HG03565 (cell line): ENCODE results near the gene AQR.
"Not testable (repeated sequence)": the region's sequence is repeated elsewhere in the genome, so short reads cannot be mapped to it uniquely, and the experiment has no call there.

Experiments
- ATAC-seq: cut with Tn5 transposase; IDR thresholded peaks from one replicate; pipeline ENCODE4 v1.9.1; 2021; ENCODE audit warnings: mild to moderate bottlenecking, moderate library complexity; ENCODE audit not compliant: unreplicated experiment

The AQR gene

DNA sequence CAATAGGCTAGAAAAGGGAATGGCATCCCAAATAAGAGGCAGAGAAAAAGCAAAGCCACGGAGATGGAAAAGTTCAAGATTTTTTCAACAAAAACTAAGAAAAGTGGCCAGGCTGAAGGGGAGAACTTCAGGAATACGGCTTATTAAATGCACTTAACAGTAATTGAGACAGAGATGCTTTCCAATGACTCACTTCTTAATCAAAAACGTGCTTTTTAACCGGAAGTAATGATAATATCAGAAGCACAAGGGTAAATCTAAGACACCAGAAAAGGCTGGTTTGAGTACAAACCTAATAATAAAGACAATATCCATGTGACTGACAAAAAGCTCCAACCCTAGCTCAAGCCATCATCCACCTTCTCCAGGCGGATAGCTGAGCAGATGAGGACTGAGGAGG is 149.4 kb downstream of the AQR start:
- no peak for ATAC-seq

DNA sequence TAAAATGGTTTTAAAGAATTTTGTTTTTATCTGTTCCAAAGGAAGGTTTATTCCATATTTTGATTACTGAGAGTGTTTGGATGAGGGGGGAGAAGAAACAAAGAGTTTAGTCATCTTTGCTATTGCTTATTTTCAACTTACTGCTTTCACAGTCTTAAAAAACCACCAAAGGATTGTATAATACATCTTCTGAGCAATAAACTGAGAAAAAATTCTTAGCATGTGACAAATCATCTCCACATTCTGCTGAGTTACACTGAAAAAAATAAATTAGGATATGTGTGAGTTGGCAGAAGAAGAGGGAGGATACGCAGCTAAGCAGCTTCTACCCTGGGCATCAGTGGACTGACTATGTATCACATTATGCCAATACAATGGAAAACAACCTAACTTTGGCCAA is 151.0 kb downstream of the AQR start:
- no peak for ATAC-seq

DNA sequence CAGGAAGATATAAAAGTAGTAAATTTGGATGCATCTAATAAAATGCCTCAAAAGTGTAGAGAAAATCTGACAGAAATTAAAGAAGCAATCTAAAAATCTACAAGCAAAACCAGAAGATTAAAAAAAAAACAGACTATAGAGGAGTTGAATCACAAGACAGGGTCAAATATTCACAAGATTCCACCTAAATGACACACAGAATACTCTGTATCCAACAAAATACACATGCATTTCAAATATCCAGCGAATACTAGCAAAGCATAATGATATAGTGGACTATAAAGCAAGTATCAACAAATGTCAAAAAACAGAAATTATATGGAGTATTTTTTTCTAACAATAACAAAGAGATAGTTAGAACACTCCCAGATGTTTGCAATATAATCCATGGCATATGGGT is 153.7 kb downstream of the AQR start:
- ATAC-seq, result no peak

DNA sequence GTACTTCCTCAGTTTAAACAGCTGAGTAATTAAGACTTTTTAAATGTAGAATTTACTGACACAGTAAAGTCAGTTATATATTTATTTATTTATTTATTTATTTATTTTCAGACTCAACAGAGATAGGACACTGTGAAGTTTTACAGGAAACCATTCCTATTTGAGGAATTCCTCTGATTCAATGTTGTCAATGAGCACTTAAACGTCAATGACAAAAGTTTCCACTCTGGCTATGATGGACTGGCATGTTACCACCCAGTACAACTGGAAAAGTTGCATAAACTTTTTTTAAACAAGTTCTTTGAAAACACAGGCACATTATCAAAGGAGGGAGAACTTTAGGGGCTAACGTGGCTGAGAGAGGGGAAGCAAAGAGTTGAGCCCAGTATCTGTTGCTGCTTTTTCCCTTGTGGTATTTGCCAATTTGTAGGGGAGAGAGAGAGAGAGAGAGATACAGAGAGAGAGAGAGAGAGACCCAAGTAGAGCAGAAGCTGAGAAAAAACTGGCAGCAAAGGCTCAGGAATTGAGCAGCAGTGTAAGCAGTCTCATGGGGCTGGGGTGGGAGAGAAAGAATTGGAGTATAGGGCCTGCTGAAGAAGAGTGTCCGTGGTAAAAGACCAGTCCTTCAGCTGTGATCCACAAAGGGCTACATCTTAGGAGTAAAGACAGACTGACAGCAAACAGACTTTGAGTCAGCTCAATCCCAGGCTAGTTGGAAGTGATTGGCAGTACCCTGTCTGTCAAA is 155.9 kb downstream of the AQR start:
- ATAC-seq, result no peak

GRCh38 chr15:34812868-34813365 is 156.6 kb downstream of the AQR start:
- ATAC-seq, result not testable (repeated sequence)

- no peak for ATAC-seq
Measured at GRCh38 chr15:34812369-34812768, 157.2 kb downstream of the AQR start.

DNA sequence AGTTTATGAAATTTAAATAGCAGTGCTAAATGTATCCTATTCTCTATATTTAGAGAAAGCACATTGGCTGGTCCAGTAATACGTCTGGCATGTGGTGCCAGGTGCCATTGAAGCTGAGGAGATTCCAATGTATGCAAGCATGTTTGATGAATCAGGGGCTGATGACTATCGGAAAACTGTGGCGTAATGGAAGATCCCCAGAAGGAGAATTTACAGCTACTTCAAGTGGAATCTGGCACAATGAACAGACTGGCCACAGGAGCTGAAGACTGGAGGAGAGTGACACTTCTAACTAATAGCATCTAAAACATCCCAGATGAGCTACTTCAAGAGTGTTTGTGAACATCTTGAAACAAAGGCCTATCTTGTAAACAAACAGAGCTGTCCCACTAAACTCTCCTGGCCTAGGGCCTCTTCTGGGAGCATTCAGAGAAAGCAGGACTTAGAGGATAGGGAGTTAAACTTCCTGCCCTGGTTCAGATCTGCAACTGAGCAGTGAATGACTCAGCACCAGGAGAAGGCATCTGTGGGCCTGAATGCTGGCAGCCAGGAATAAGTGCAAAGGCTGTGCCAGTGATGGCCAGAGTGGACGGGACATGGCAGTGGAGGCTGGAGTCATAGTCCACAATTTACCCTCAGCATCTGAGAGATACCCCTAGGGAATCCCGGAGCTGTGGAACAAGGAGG is 159.0 kb downstream of the AQR start:
- no peak for ATAC-seq

- no peak for ATAC-seq
Measured at GRCh38 chr15:34809186-34809585, 160.4 kb downstream of the AQR start.

DNA sequence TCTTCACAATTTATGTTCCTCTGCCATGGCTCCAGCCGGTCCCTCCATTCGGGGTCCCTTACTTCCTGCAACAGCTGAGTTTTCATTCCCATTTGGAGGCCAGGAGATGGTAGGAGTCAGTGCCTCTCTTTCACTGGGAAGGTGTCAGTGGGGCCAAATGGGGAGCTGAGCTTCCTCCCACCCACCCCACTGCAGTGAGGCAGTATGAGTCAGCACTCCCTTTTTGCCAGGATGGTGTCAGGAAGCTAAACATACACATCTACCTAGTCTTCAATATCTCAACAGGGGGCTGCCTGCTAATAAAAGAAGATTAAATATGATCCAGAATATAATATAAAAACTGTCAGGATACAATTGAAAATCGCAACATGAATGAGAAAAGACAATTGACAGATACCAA is 161.5 kb downstream of the AQR start:
- no peak for ATAC-seq

DNA sequence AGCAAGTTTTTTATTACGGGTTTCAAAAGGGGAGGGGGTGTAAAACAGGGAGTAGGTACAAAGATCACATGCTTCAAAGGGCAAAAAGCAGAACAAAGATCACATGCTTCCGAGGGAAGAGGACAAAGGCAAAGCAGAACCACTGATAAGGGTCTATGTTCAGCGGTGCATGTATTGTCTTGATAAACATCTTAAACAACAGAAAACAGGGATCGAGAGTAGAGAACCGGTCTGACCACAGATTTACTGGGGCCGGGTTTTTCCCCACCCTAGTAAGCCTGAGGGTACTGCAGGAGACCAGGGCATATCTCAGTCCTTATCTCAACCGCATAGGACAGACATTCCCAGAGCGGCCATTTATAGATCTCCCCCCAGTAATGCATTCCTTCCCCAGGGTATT is 162.3 kb downstream of the AQR start:
- ATAC-seq, result not testable (repeated sequence)

DNA sequence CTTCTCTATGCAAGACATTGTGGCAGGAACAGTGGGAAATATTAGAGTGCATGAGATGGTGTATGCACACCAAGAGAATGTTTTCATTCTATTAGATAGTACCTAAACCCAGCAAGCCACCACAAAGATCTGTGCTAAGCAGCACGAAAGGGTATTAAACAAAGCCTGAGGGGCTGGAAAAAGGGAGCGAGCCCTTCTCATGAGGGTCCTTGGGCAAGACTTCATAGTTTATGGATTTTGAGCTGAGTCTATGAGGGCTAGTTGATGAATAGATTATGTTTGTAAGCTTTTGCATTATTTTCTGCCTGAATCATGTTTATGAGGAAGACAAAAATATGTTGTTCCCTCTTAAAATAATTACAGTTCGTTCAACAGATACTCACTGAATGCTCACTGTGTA is 164.8 kb downstream of the AQR start:
- ATAC-seq, result no peak

DNA sequence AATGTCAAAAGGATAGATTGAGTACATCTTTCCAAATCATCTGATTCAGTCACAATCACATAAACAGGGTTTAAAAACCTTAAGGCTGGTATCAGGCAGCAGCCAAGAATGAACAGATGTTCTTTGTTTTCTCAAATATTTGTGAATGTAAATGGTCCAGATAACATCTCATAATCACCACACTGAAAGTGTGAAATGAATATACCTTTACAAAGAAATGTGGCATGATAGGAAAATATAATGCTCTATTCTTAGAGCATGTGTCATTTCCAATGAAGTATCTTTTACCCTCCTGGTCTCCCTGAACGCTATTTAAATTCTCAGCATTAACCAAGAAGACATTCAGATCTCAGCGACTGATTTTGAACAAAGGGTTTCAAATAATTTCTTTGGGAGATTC is 165.4 kb downstream of the AQR start:
- ATAC-seq, result no peak

GRCh38 chr15:34802803-34803750 is 166.5 kb downstream of the AQR start:
- no peak for ATAC-seq

- no peak for ATAC-seq
Measured at GRCh38 chr15:34802371-34802770, 167.2 kb downstream of the AQR start.
